ENCODE measurements around the gene BAIAP2L1. TPM values are rescaled to one million over a fixed set of nuclear protein-coding genes. Genes with fewer than 3 reads are reported as not detected.

Gene BAIAP2L1
- total and polyA plus RNA-seq, 9 of the 15 experiments (the other 6 are each of a cell fraction or from before 2014, with no cell fraction given): 4.2 to 29.8 (median 15.5) TPM

DNA sequence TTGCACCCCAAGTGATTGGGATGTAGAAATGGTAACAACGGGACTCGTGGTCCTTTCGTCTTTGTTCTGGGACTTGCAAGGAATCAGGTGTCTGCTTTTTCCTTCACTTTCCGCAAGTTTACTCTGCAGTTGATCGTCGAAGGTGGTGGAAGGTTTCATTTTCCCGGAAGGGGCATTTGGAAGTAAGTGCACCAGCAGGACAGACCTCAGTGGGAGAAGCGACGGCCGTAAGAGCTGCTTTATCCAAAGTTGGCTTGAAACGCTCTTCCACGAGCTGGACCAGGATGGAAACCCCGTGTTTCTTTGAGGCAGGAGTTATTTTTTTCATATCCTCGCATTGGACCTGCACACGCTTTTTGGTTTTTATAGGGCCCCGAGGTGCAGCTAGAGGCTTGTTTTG is 118.2 kb downstream of the BAIAP2L1 start:
- ATAC-seq (no peak), FAIRE-seq (no peak), DNase-seq (ENCODE audit: extremely low read depth in 1 of 4, low spot score in 3 of 4) (no peak)
- Histone ChIP-seq H2AFZ (ENCODE audit: low read depth, low read length) (no peak overlapping the region), H4K20me1 (replicated peaks; ENCODE audit: control insufficient read depth, insufficient read depth, low read length) (peaks cover 5% of the 10 kb centered on the region; the same call in 1 of the 2 replicates), H3K27ac (ENCODE audit: extremely low read depth, low read depth, low read length) (peak overlapping the region; percentile 68; the same call in 2 of the 3 replicates), H3K9me3 (replicated peaks; ENCODE audit: control insufficient read depth, insufficient read depth, low read depth, low read length) (no peaks in the 10 kb centered on the region), H3K27me3 (ENCODE audit: control insufficient read depth in 2 of 2, insufficient read depth in 2 of 2, low read length in 2 of 2) (peaks cover 0 to 18% of the 10 kb centered on the region in 2 experiments; a peak in 2 of 5 replicates), H3K9ac (ENCODE audit: insufficient read depth in 1 of 2, low read depth in 2 of 2, low read length in 2 of 2) (peak overlapping the region; percentile 79 to 91; a peak in 2 of 4 replicates), H3K9me1 (ENCODE audit: control insufficient read depth, insufficient read depth, low read length) (no peaks in the 10 kb centered on the region), H3K4me3 (peak overlapping the region; percentile 68; the same call in 1 of the 2 replicates), H3K79me2 (ENCODE audit: control insufficient read depth, insufficient read depth, low read length) (peaks cover 21% of the 10 kb centered on the region), H3K4me1 (replicated peaks in 1 of 2; ENCODE audit: control insufficient read depth in 2 of 2, insufficient read depth in 2 of 2, low read length in 2 of 2) (peaks cover 11 to 64% of the 10 kb centered on the region in 2 experiments; a peak in 4 of 5 replicates), H3K4me2 (ENCODE audit: insufficient read depth, low read length) (peak overlapping the region; percentile 80), H3K36me3 (ENCODE audit: control insufficient read depth, insufficient read depth, low read length) (peaks cover 16% of the 10 kb centered on the region; the same call in 2 of the 3 replicates)
- WGBS (ENCODE audit: insufficient coverage, low coverage, missing lambda C conversion rate): 71% methylated on average over 12 of the region's 16 CpGs
- ChIA-PET POLR2A (no interaction called here), CTCF (ENCODE audit: low intra/inter-chr PET ratio) (no interaction called here)
- intact Hi-C loops (cut with micrococcal nuclease) (no loop called here), in situ Hi-C loops (cut with MboI) (loop anchor here (5.0 kb wide), 1 partner anchor 45 kb away; no protein-coding TSS in a partner anchor)
- TSS peak; percentile 72 for BruUV-seq (replicated peaks)
- TF ChIP-seq, protein P1, sequence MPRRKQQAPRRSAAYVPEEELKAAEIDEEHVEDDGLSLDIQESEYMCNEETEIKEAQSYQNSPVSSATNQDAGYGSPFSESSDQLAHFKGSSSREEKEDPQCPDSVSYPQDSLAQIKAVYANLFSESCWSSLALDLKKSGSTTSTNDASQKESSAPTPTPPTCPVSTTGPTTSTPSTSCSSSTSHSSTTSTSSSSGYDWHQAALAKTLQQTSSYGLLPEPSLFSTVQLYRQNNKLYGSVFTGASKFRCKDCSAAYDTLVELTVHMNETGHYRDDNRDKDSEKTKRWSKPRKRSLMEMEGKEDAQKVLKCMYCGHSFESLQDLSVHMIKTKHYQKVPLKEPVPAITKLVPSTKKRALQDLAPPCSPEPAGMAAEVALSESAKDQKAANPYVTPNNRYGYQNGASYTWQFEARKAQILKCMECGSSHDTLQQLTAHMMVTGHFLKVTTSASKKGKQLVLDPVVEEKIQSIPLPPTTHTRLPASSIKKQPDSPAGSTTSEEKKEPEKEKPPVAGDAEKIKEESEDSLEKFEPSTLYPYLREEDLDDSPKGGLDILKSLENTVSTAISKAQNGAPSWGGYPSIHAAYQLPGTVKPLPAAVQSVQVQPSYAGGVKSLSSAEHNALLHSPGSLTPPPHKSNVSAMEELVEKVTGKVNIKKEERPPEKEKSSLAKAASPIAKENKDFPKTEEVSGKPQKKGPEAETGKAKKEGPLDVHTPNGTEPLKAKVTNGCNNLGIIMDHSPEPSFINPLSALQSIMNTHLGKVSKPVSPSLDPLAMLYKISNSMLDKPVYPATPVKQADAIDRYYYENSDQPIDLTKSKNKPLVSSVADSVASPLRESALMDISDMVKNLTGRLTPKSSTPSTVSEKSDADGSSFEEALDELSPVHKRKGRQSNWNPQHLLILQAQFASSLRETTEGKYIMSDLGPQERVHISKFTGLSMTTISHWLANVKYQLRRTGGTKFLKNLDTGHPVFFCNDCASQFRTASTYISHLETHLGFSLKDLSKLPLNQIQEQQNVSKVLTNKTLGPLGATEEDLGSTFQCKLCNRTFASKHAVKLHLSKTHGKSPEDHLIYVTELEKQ (CRISPR knock-in tag; IDR thresholded peaks at IDR 0.05): no peak
- TF ChIP-seq NONO (IDR thresholded peaks at IDR 0.05; ENCODE audit: low read depth in 2 of 2, low read length in 1 of 2): no peak
- TF ChIP-seq STAG1 (CRISPR knock-in tag; IDR thresholded peaks at IDR 0.05; ENCODE audit: borderline replicate concordance): no peak
- TF ChIP-seq, protein P2, sequence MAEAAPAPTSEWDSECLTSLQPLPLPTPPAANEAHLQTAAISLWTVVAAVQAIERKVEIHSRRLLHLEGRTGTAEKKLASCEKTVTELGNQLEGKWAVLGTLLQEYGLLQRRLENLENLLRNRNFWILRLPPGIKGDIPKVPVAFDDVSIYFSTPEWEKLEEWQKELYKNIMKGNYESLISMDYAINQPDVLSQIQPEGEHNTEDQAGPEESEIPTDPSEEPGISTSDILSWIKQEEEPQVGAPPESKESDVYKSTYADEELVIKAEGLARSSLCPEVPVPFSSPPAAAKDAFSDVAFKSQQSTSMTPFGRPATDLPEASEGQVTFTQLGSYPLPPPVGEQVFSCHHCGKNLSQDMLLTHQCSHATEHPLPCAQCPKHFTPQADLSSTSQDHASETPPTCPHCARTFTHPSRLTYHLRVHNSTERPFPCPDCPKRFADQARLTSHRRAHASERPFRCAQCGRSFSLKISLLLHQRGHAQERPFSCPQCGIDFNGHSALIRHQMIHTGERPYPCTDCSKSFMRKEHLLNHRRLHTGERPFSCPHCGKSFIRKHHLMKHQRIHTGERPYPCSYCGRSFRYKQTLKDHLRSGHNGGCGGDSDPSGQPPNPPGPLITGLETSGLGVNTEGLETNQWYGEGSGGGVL (CRISPR knock-in tag; IDR thresholded peaks at IDR 0.05): no peak
- no peak for TF ChIP-seq MTA2 (IDR thresholded peaks at IDR 0.05; ENCODE audit: low read depth)
- TF ChIP-seq PRPF4 (IDR thresholded peaks at IDR 0.05; ENCODE audit: insufficient read depth, low read depth, low read length, poor library complexity, severe bottlenecking): no peak
- no peak for TF ChIP-seq TCFL5 (CRISPR knock-in tag; conservative IDR thresholded peaks at IDR 0.05)
